ENCODE measurements around the gene TSC1. TPM values are rescaled to one million over a fixed set of nuclear protein-coding genes. Genes with fewer than 3 reads are reported as not detected.

TSC1 gene
- total and polyA plus RNA-seq, 2 experiments from 2014 or later: 19.5 to 47.8 TPM

DNA sequence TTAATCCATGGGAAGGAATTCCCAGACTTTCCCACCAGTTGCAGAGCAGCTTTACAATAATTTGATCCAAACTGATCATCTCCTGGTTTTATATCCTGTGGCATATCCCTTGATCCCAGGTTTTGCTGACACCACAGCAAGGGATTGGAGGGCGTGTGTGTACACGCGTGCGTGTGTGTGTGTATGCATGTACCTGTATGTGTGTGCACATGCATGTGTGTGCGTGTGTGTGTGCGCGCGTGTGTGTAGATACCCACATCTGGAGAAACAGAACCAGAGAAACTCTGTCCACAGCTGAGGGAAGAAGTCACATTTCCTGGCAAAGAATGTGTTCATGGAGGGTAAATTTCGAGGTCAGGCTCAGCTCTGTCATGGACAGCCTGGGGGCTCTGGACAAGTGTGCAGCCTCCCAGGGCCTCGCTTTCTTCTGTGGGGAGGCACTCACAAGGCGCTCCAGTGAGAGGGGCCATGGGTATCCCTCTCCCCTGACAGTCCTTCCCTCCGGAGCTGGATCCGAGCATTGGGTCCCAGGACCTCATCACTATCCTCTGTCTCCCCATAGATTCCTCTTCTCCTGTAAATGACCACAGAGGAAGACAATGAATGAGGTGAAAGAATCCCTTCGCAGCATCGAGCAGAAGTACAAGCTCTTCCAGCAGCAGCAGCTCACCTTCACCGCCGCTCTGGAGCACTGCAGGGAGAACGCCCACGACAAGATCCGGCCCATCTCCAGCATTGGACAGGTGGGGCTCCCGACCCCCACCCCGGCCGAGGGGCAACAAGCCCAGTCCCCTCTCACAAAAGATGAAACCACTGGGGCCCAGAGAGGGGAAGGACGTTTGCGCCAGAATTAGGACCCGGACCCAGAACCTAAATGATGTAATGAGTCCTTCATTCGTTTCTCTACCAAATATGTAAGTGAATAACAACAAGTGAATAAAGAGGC, 60.8 kb downstream of the TSC1 start:
- H4K20me1 ChIP-seq (ENCODE audit: insufficient read depth, poor library complexity, severe bottlenecking): no peaks in the 10 kb centered on the region
- no peak for DNase-seq (ENCODE audit: low spot score)
- no peak overlapping the region for H2AFZ ChIP-seq
- no peaks in the 10 kb centered on the region for H3K4me1 ChIP-seq (ENCODE audit: insufficient read depth)
- no peak overlapping the region for H3K4me3 ChIP-seq
- no peak overlapping the region for H3K4me2 ChIP-seq
- no peaks in the 10 kb centered on the region for H3K79me2 ChIP-seq
- H3K36me3 ChIP-seq (replicated peaks; ENCODE audit: insufficient read depth, low read depth): no peaks in the 10 kb centered on the region
- TF ChIP-seq, protein P1, sequence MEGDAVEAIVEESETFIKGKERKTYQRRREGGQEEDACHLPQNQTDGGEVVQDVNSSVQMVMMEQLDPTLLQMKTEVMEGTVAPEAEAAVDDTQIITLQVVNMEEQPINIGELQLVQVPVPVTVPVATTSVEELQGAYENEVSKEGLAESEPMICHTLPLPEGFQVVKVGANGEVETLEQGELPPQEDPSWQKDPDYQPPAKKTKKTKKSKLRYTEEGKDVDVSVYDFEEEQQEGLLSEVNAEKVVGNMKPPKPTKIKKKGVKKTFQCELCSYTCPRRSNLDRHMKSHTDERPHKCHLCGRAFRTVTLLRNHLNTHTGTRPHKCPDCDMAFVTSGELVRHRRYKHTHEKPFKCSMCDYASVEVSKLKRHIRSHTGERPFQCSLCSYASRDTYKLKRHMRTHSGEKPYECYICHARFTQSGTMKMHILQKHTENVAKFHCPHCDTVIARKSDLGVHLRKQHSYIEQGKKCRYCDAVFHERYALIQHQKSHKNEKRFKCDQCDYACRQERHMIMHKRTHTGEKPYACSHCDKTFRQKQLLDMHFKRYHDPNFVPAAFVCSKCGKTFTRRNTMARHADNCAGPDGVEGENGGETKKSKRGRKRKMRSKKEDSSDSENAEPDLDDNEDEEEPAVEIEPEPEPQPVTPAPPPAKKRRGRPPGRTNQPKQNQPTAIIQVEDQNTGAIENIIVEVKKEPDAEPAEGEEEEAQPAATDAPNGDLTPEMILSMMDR (IDR thresholded peaks at IDR 0.05; ENCODE audit: poor library complexity): no peak
- no peaks in the 10 kb centered on the region for H3K9me3 ChIP-seq (ENCODE audit: low read depth)
- H3K9me2 ChIP-seq (replicated peaks; ENCODE audit: insufficient read depth): no peaks in the 10 kb centered on the region
- 91% methylated on average over 27 of the region's 27 CpGs for WGBS (ENCODE audit: low lambda C conversion rate, missing lambda C conversion rate)
- no peak overlapping the region for H3K27ac ChIP-seq
- no peaks in the 10 kb centered on the region for H3K27me3 ChIP-seq

DNA sequence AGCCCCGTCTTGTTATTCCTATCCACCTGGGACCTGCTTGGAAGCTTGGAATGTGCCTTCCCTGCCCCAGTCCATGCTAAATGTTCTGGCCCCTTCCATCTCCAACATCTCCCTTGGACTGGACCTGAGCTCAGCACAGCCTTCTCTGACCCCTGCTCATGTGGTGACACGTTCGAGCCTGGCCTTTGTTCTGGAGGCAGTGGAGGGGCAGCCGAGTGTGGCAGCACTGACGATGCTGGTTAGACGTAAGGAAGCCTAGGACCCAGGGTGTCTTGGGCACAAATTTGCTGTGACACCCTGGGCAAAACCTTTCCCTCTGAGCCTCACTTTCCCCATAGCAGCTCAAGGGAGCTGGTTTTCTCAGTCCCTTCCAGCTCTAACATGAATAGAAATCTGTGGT, 61.8 kb downstream of the TSC1 start:
- no peak for DNase-seq (ENCODE audit: low spot score)
- no peaks in the 10 kb centered on the region for H3K27me3 ChIP-seq
- H3K36me3 ChIP-seq (replicated peaks; ENCODE audit: insufficient read depth, low read depth): no peaks in the 10 kb centered on the region
- no peak overlapping the region for H3K4me2 ChIP-seq
- TF ChIP-seq, protein P1 (IDR thresholded peaks at IDR 0.05; ENCODE audit: poor library complexity): no peak
- TF ChIP-seq EZH2 (IDR thresholded peaks at IDR 0.05; ENCODE audit: borderline replicate concordance): no peak
- TF ChIP-seq EZH2phosphoT487 (IDR thresholded peaks at IDR 0.05; ENCODE audit: low read depth, severe bottlenecking, unreplicated experiment): no peak
- H2AFZ ChIP-seq: no peak overlapping the region
- H4K20me1 ChIP-seq (ENCODE audit: insufficient read depth, poor library complexity, severe bottlenecking): no peaks in the 10 kb centered on the region
- H3K79me2 ChIP-seq: no peaks in the 10 kb centered on the region
- WGBS (ENCODE audit: low lambda C conversion rate, missing lambda C conversion rate): 86% methylated on average over 6 of the region's 6 CpGs
- no peaks in the 10 kb centered on the region for H3K9me3 ChIP-seq (ENCODE audit: low read depth)
- H3K4me1 ChIP-seq (ENCODE audit: insufficient read depth): peaks cover 3% of the 10 kb centered on the region
- H3K9me2 ChIP-seq (replicated peaks; ENCODE audit: insufficient read depth): no peaks in the 10 kb centered on the region
- H3K4me3 ChIP-seq: no peak overlapping the region
- H3K27ac ChIP-seq: no peak overlapping the region

DNA sequence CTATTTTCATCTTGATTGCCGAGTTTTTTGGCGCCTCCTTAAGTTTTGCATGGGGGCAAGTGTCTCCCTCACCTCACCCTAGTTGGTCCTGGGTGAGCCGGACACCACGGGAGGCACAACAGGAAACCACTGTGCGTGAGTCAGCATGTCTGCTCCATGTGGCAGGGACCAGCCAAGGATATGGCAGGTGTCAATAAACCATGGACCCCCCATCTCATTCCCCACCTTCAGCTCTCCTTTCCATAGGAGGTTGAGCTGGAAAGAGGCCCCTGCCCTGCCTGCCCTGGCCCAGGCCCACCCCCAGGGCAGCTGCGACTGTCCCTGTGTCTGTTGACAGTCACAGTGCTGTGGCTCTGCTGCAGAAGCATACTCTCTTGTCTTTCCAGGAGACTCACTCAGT, 62.6 kb downstream of the TSC1 start:
- Histone ChIP-seq H3K9me3 (ENCODE audit: low read depth) (no peaks in the 10 kb centered on the region), H3K36me3 (replicated peaks; ENCODE audit: insufficient read depth, low read depth) (no peaks in the 10 kb centered on the region), H3K79me2 (no peaks in the 10 kb centered on the region), H3K27ac (no peak overlapping the region), H3K4me1 (ENCODE audit: insufficient read depth) (peaks cover 4% of the 10 kb centered on the region), H2AFZ (no peak overlapping the region), H4K20me1 (ENCODE audit: insufficient read depth, poor library complexity, severe bottlenecking) (no peaks in the 10 kb centered on the region), H3K9me2 (replicated peaks; ENCODE audit: insufficient read depth) (no peaks in the 10 kb centered on the region), H3K4me3 (no peak overlapping the region), H3K27me3 (no peaks in the 10 kb centered on the region), H3K4me2 (no peak overlapping the region)
- TF ChIP-seq EZH2phosphoT487 (IDR thresholded peaks at IDR 0.05; ENCODE audit: low read depth, severe bottlenecking, unreplicated experiment) (no peak), EZH2 (IDR thresholded peaks at IDR 0.05; ENCODE audit: borderline replicate concordance) (no peak)
- TF ChIP-seq, protein P1 (IDR thresholded peaks at IDR 0.05; ENCODE audit: poor library complexity): no peak
- WGBS (ENCODE audit: low lambda C conversion rate, missing lambda C conversion rate): 91% methylated on average over 6 of the region's 6 CpGs
- DNase-seq (ENCODE audit: low spot score): no peak
